ENCODE measurements around the gene C1orf21. TPM values are rescaled to one million over a fixed set of nuclear protein-coding genes. Genes with fewer than 3 reads are reported as not detected.
A peak's percentile ranks its signal among the peaks of the same experiment; 100 is the strongest.

C1orf21 gene
- total RNA-seq, 4 donors from 2014 or later, result 106 to 206 (median 154) TPM

DNA sequence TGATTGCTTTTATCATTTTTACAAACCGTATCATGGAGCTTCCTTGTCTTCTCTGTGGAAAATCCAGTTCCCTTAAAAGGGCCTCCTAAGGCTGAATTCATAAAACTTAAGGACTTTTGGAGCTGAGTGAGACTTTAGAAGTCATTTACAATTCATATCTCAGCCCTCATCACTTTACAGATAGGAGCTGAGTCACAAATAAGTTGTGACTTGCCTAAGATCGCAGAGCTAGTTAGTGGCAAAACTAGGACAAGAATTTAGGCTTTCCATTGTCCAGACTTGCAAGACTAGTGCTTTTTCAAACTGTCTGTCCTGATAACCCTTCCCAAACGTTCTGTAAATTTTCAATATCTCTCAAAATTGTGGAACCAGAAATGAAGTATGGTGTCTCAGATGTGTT lies 37.3 kb downstream of the C1orf21 start:
- TF ChIP-seq POLR2A (IDR thresholded peaks at IDR 0.05), result no peak
- TF ChIP-seq, protein P1, sequence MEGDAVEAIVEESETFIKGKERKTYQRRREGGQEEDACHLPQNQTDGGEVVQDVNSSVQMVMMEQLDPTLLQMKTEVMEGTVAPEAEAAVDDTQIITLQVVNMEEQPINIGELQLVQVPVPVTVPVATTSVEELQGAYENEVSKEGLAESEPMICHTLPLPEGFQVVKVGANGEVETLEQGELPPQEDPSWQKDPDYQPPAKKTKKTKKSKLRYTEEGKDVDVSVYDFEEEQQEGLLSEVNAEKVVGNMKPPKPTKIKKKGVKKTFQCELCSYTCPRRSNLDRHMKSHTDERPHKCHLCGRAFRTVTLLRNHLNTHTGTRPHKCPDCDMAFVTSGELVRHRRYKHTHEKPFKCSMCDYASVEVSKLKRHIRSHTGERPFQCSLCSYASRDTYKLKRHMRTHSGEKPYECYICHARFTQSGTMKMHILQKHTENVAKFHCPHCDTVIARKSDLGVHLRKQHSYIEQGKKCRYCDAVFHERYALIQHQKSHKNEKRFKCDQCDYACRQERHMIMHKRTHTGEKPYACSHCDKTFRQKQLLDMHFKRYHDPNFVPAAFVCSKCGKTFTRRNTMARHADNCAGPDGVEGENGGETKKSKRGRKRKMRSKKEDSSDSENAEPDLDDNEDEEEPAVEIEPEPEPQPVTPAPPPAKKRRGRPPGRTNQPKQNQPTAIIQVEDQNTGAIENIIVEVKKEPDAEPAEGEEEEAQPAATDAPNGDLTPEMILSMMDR (IDR thresholded peaks at IDR 0.05 in 4 of 5, conservative IDR thresholded peaks at IDR 0.05 in 1 of 5), result no peak
- DNase-seq, result no peak
- H3K27me3 ChIP-seq, result no peaks in the 10 kb centered on the region
- H3K9me3 ChIP-seq, result no peaks in the 10 kb centered on the region
- H3K36me3 ChIP-seq, result no peaks in the 10 kb centered on the region
- H3K4me1 ChIP-seq, result peaks cover 74 to 82% of the 10 kb centered on the region in 2 donors
- peak overlapping the region in 2 of 4 donors; percentile 33 to 37 for H3K27ac ChIP-seq
- no peak for ATAC-seq
- no peak overlapping the region for H3K4me3 ChIP-seq
- in situ Hi-C loops (cut with MboI; ENCODE audit: low sequenced_read_pairs in 4 of 4) (no loop called here), intact Hi-C loops (cut with DNase I; ENCODE audit: low total_unique reads) (no loop called here)

DNA sequence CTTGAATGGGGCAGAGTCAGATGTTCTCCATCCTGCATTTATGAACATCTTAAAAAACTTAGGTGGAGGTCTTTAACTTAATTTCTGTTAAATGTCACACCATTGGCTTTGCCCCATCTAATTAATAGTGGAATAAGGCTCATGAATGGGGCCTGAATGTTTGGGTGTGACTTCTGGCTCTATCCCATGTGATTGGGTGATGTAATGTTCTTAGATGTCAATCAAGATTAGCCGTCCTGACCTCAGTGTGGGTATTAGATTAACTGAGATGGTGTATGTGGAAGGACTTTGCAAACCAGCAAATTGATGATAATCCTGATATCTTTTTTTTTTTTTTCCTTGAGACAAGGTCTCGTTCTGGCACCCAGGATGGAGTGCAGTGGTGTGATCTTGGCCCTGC lies 38.1 kb downstream of the C1orf21 start:
- TF ChIP-seq, protein P1 (IDR thresholded peaks at IDR 0.05 in 4 of 5, conservative IDR thresholded peaks at IDR 0.05 in 1 of 5), result no peak
- no peak for TF ChIP-seq POLR2A (IDR thresholded peaks at IDR 0.05)
- DNase-seq (no peak), ATAC-seq (no peak)
- in situ Hi-C loops (cut with MboI; ENCODE audit: low sequenced_read_pairs in 4 of 4), result no loop called here
- H3K27ac ChIP-seq, result peak overlapping the region in 1 of 4 donors; percentile 4
- intact Hi-C loops (cut with DNase I; ENCODE audit: low total_unique reads), result no loop called here
- no peak overlapping the region for H3K4me3 ChIP-seq
- no peaks in the 10 kb centered on the region for H3K9me3 ChIP-seq
- H3K27me3 ChIP-seq, result no peaks in the 10 kb centered on the region
- H3K4me1 ChIP-seq, result peaks cover 66 to 74% of the 10 kb centered on the region in 2 donors
- H3K36me3 ChIP-seq, result no peaks in the 10 kb centered on the region

DNA sequence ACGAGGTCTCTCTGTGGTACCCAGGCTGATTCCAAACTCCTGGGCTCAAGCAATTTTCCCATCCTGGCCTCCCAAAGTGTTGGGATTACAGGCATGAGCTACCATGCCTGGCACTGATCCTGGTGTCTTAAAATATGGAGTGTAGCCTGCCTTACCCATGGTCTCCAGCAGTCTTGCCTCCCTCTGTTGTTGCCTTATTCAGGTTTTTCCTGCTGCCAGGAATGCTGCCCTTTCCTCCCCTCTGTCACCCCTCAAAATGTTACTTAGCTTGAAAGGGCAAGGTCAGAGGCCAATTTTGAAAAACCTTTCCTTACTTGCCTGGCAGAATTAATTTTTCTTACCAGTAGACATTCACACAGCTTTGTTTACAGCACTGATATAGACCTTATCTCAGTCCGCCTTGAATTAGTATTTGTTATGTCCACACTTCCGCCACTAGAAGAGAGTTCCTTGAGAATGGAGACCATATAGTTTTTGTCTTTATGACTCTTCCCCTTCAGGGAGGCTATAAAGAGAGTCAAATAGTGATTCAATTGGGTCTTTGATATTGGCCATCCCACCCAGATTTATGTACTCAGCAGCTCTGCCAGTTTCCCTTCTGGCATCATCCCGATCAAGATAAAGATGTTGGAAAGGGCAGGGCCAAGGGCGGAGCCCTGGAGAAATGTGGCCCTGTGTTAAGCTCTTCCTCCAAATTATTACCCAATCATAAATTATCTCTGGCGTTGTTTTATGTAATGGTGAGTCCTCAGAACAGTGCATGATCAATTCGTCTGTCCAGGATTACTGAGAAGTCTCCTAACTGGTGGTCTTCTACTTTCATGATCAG lies 38.8 kb downstream of the C1orf21 start:
- in situ Hi-C loops (cut with MboI; ENCODE audit: low sequenced_read_pairs in 4 of 4), result no loop called here
- no peak for TF ChIP-seq POLR2A (IDR thresholded peaks at IDR 0.05)
- TF ChIP-seq, protein P1 (IDR thresholded peaks at IDR 0.05 in 4 of 5, conservative IDR thresholded peaks at IDR 0.05 in 1 of 5), result no peak
- no peaks in the 10 kb centered on the region for H3K9me3 ChIP-seq
- no peak overlapping the region for H3K4me3 ChIP-seq
- peak overlapping the region in 3 of 4 donors; percentile 1 to 36 (median 4) for H3K27ac ChIP-seq
- ATAC-seq (no peak), DNase-seq (no peak)
- no peaks in the 10 kb centered on the region for H3K27me3 ChIP-seq
- intact Hi-C loops (cut with DNase I; ENCODE audit: low total_unique reads), result no loop called here
- H3K4me1 ChIP-seq, result peaks cover 59 to 67% of the 10 kb centered on the region in 2 donors
- H3K36me3 ChIP-seq, result no peaks in the 10 kb centered on the region

DNA sequence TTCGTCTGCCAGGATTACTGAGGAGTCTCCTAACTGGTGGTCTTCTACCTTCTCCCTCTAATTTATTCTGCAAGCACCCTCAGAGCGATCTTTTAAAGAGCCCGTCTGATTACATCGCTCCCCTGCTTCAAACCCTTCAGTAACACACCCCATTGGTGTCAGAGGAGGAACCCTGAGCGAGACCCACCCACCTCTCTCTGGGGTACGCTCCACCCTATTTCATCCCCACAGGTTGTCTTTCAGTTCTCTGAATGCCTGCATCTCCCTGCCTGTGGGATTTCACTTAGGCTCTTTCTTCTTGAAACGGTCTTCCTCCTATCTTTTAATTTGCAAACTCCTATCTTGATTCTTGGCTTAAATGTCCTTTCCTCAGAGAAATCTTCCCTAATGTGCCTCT lies 39.4 kb downstream of the C1orf21 start:
- ATAC-seq (no peak), DNase-seq (no peak)
- in situ Hi-C loops (cut with MboI; ENCODE audit: low sequenced_read_pairs in 4 of 4) (no loop called here), intact Hi-C loops (cut with DNase I; ENCODE audit: low total_unique reads) (no loop called here)
- Histone ChIP-seq H3K27me3 (no peaks in the 10 kb centered on the region), H3K36me3 (no peaks in the 10 kb centered on the region), H3K9me3 (no peaks in the 10 kb centered on the region), H3K4me1 (peaks cover 53 to 61% of the 10 kb centered on the region in 2 donors), H3K4me3 (no peak overlapping the region), H3K27ac (peak overlapping the region in 1 of 4 donors; percentile 4)
- TF ChIP-seq, protein P1 (IDR thresholded peaks at IDR 0.05 in 4 of 5, conservative IDR thresholded peaks at IDR 0.05 in 1 of 5), result no peak
- TF ChIP-seq POLR2A (IDR thresholded peaks at IDR 0.05), result no peak

Data from gastrocnemius medialis (tissue), 4 donors.